Psoas muscle (tissue), 8 donors: ENCODE data around the gene TMEM263. TPM values are rescaled to one million over a fixed set of nuclear protein-coding genes. Genes with fewer than 3 reads are reported as not detected.
"Not testable (repeated sequence)": the region's sequence is repeated elsewhere in the genome, so short reads cannot be mapped to it uniquely, and the experiment has no call there.

Experiments
- ATAC-seq, 4 donors: fragments of 200-7000 bp; cut with Tn5 transposase; one replicate each; pipeline ENCODE4 v1.9.1; 2020; ENCODE audit warnings: moderate library complexity in 3 of 4, mild to moderate bottlenecking in 2 of 4
- DNase-seq, 2 donors: peaks; one replicate each; pipeline ENCODE4 v3.0.0-alpha.2; 2020
- H3K27ac ChIP-seq: fragments of 200-600 bp; one replicate; pipeline ENCODE4 v1.8.0; 2022
- H3K27me3 ChIP-seq, 3 donors: fragments of 200-600 bp in 1 of 3; one replicate each; pipeline versions ENCODE4 v1.6.1 to v1.8.0; 2013 to 2022; ENCODE audit warnings: low read length in 2 of 3, mild to moderate bottlenecking in 2 of 3, moderate library complexity in 1 of 3; ENCODE audit not compliant: insufficient read depth in 3 of 3
- H3K36me3 ChIP-seq, 2 donors: fragments of 200-600 bp in 1 of 2; one replicate each; pipeline versions ENCODE4 v1.6.1 to v1.8.0; 2013 to 2022; ENCODE audit warnings: low read depth in 1 of 2, mild to moderate bottlenecking in 1 of 2, moderate library complexity in 1 of 2; ENCODE audit not compliant: insufficient read depth in 1 of 2
- H3K4me1 ChIP-seq: fragments of 200-600 bp; one replicate; pipeline ENCODE4 v1.8.0; 2022
- H3K4me3 ChIP-seq: fragments of 200-600 bp; one replicate; pipeline ENCODE4 v1.8.0; 2022; ENCODE audit warnings: mild to moderate bottlenecking
- H3K9me3 ChIP-seq: fragments of 200-600 bp; one replicate; pipeline ENCODE4 v1.8.0; 2022
- WGBS, 3 donors: extraction: QIAGEN DNeasy Blood & Tissue Kit; methylation state at CpG; one replicate each; pipeline versions ENCODE4 v1.1.6 to v1.1.7; 2013; 5-methylcytosine and 5-hydroxymethylcytosine counted together
- intact Hi-C, 2 donors: fragments of 100-400 bp; cut with DNase I; formaldehyde crosslinking; loops; one replicate each; pipeline versions ENCODE4 v1.11.0 to v1.14.2; 2022
- polyA plus RNA-seq, 3 donors: library from polyadenylated mRNA; stranded (reverse); fragments of 200-250 nt; gene quantifications; one replicate each; pipeline ENCODE4 v1.2.3, GENCODE V29; 2013
- total RNA-seq, 4 donors: library from RNA; stranded (reverse); fragmentation: NEBNext Ultra II Directional in 2 of 4; extraction: Animal tissue kit (Norgen Biotek cat#: 25700) in 2 of 4; gene quantifications; one replicate each; pipeline versions ENCODE4 v1.2.1 to v1.2.4, GENCODE V29; 2021 to 2023
- TF ChIP-seq, protein P1 (sequence below): fragments of 200-600 bp; IDR thresholded peaks from one replicate; pipeline ENCODE4 v1.8.0; 2022; ENCODE audit warnings: antibody characterized with exemption
- donor health status: healthy with polysubstance abuse.
- donor health status: DM: no; HTN: no; CAD: no; lungs with moderate emphysema.
- donor health status: Bipolar disorder and iron deficiency.
- donor health status: healthy.
- donor health status: DM: yes; HTN: yes; CAD: no.
- donor health status: DM: no; HTN: no; CAD: no.
- donor health status: DM: no; HTN: no; CAD: no.
- donor health status: DM: yes; HTN: yes; CAD: no.

TMEM263 gene
- total and polyA plus RNA-seq, 7 donors: 9.5 to 20.8 (median 15.5) TPM

DNA sequence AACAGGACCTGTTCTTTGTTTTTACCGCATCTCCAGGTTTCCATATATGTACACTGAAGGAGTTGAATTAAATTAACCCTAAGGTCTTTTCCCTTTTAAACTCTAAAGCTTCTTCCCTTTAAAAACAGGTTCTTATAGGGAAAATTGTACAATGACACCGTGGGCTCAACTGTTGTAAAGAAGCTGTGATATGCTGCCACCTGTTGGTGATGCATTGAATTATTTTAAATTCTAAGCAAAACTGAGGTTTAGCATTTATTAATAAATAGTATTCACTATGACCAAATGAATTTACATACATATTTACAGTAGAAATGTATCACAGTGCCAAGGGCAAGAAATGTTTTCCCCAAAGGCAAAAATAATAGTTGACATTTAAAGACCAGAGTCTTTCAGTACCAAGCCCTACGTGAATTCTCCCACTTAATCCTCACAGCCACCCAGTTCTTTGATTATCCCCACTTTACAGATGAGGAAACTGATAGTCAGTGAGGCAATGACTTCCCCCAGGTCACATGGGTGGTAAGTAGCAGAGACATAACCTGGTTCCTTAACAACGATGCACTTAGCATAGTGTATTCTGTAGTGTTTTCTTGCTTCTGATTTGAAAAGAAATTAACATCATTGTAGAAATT, 35.7 kb upstream of the TMEM263 start:
- Histone ChIP-seq H3K36me3 (no peaks in the 10 kb centered on the region), H3K27me3 (no peaks in the 10 kb centered on the region), H3K27ac (no peak overlapping the region), H3K4me3 (no peak overlapping the region), H3K4me1 (no peaks in the 10 kb centered on the region), H3K9me3 (no peaks in the 10 kb centered on the region)
- intact Hi-C loops: loop anchor here (2.0 to 10.0 kb wide), 3 partner anchors 185 to 535 kb away; no protein-coding TSS in a partner anchor
- ATAC-seq (peak in 1 of 4 donors; percentile 68), DNase-seq (no peak)
- TF ChIP-seq, protein P1, sequence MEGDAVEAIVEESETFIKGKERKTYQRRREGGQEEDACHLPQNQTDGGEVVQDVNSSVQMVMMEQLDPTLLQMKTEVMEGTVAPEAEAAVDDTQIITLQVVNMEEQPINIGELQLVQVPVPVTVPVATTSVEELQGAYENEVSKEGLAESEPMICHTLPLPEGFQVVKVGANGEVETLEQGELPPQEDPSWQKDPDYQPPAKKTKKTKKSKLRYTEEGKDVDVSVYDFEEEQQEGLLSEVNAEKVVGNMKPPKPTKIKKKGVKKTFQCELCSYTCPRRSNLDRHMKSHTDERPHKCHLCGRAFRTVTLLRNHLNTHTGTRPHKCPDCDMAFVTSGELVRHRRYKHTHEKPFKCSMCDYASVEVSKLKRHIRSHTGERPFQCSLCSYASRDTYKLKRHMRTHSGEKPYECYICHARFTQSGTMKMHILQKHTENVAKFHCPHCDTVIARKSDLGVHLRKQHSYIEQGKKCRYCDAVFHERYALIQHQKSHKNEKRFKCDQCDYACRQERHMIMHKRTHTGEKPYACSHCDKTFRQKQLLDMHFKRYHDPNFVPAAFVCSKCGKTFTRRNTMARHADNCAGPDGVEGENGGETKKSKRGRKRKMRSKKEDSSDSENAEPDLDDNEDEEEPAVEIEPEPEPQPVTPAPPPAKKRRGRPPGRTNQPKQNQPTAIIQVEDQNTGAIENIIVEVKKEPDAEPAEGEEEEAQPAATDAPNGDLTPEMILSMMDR: peak; percentile 83
- WGBS, 3 donors: 40 to 44% (median 43%) methylated on average over 4 of the region's 4 CpGs

DNA sequence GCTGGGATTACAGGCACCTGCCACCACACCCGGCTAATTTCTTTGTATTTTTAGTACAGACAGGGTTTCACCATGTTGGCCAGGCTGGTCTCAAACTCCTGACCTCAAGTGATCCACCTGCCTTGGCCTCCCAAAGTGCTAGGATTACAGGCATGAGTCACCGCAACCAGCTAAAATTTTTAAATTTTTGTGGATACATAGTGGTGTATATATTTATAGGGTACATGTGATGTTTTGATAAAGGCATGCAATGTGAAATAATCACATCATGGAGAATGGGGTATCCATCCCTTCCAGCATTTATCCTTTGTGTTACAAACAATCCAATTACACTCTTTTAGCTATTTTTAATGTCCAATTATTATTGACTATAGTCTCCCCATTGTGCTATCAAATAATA, 33.7 kb upstream of the TMEM263 start:
- DNase-seq, H3K27me3 ChIP-seq, H3K27ac ChIP-seq, H3K4me1 ChIP-seq, H3K9me3 ChIP-seq, H3K36me3 ChIP-seq, H3K4me3 ChIP-seq, ATAC-seq: not testable (repeated sequence)
- intact Hi-C loops: loop anchor here (2.0 to 5.0 kb wide), 2 partner anchors 535 to 537 kb away; no protein-coding TSS in a partner anchor
- 57 to 65% (median 64%) methylated on average over 2 of the region's 2 CpGs for WGBS, 3 donors

DNA sequence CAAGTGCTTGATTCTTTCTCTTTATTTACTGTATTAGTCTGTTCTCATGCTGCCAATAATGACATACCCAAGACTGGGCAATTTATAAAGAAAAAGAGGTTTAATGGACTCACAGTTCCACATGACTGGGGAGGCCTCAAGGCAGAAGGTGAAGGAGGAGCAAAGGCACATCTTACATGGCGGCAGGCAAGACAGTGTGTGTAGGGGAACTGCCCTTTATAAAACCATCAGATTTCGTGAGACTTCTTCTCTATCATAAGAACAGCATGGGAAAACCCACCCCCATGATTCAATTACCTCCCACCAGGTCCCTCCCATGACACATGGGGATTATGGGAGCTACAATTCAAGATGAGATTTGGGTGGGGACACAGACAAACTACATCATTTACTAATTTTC, 32.1 kb upstream of the TMEM263 start:
- intact Hi-C loops: loop anchor here in 1 of 2 donors (5.0 kb wide), 1 partner anchor 536 kb away; no protein-coding TSS in a partner anchor
- WGBS, 3 donors: 92% methylated on average over 2 of the region's 2 CpGs
- not testable (repeated sequence) for DNase-seq, H3K27me3 ChIP-seq, H3K36me3 ChIP-seq, H3K4me3 ChIP-seq, H3K9me3 ChIP-seq, H3K27ac ChIP-seq, ATAC-seq, H3K4me1 ChIP-seq

DNA sequence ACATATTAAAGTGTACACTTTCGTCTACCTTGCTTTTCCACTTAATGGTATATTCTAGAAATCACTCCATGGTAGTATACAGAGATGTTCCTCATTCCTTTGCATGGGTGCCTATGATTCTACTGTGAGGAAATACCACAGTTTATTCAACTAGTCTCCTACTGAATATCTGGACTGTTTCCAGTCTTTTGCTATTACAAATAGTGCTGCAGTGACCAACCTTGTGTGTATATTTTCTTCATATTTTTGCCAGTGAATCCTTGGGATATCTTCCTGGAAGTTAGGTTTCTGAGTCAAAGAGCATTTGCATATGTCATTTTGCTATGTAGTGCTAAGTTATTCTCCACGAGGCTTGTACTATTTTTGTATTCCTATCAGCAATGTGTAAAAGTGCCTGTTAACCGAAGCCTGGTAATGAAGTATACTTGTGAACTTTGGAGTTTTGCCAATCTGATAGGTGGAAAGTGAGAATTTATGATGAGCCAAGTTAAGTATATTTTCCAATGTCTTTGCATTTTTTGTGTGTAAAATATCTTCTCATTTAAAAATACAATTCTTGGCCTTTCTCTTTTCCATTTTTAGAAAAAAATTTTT, 31.3 kb upstream of the TMEM263 start:
- DNase-seq: no peak
- Histone ChIP-seq H3K27ac (no peak overlapping the region), H3K4me1 (no peaks in the 10 kb centered on the region), H3K27me3 (peaks cover 0 to 3% (median 0%) of the 10 kb centered on the region in 3 donors), H3K4me3 (no peak overlapping the region), H3K9me3 (no peaks in the 10 kb centered on the region), H3K36me3 (no peaks in the 10 kb centered on the region)
- intact Hi-C loops: loop anchor here in 1 of 2 donors (5.0 kb wide), 1 partner anchor 537 kb away; no protein-coding TSS in a partner anchor
- 53 to 68% (median 63%) methylated on average over 3 of the region's 3 CpGs for WGBS, 3 donors
- ATAC-seq: no peak
- TF ChIP-seq, protein P1: no peak

DNA sequence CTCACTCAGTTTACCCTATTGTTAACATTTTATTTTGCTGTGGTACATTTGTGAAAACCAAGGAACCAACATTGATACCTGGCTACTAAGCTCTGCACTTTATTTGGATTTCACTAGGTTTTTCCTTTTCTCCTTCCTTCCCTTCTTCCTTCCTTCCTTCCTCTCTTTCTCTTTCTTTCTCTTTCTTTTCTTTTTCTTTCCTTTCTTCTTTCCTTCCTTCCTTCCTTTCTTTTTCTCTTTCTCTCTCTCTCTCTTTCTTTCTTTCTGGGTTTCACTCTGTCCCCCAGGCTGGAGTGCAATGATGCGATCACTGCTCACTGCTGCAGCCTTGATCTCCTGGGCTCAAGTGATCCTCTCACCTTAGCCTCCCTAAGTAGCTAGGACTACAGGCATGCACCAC, 29.1 kb upstream of the TMEM263 start:
- ATAC-seq (no peak), DNase-seq (no peak)
- Histone ChIP-seq H3K4me1 (no peaks in the 10 kb centered on the region), H3K27ac (no peak overlapping the region), H3K4me3 (no peak overlapping the region), H3K36me3 (no peaks in the 10 kb centered on the region), H3K9me3 (no peaks in the 10 kb centered on the region), H3K27me3 (peaks cover 0 to 3% (median 0%) of the 10 kb centered on the region in 3 donors)
- 92 to 100% (median 98%) methylated on average over 1 of the region's 1 CpG for WGBS, 3 donors
- TF ChIP-seq, protein P1: no peak
- intact Hi-C loops: no loop called here
